Endometrial microvascular endothelial cells (primary cell): ENCODE results near the gene XPO6. TPM values are rescaled to one million over a fixed set of nuclear protein-coding genes. Genes with fewer than 3 reads are reported as not detected.
"Not testable (repeated sequence)": the region's sequence is repeated elsewhere in the genome, so short reads cannot be mapped to it uniquely, and the experiment has no call there.

ENCODE experiments used
- in situ Hi-C: cut with HindIII; loops from 2 replicates; pipeline ENCODE4 v1.10.0; 2017; ENCODE audit warnings: low sequenced_read_pairs, low pct_unique_long_range_greater_than_20kb; ENCODE audit errors: inconsistent ontology term
- total RNA-seq: library from RNA; depleted of rRNA; stranded (reverse); fragments of >200 nt; gene quantifications from one replicate; pipeline ENCODE4 v1.2.3, GENCODE V29; 2015; ENCODE audit errors: inconsistent ontology term

The XPO6 gene
- total RNA-seq, 1 donor from 2014 or later, result 179 TPM

- in situ Hi-C loops, result no loop called here
These were observed 79.9 kb downstream of the XPO6 start for GRCh38 chr16:28131743-28132393.

GRCh38 chr16:28131181-28131580, 80.6 kb downstream of the XPO6 start:
- in situ Hi-C loops, result no loop called here

GRCh38 chr16:28130099-28131088, 81.4 kb downstream of the XPO6 start:
- in situ Hi-C loops, result no loop called here

- in situ Hi-C loops, result no loop called here
These were observed 84.8 kb downstream of the XPO6 start for GRCh38 chr16:28126684-28127620.

GRCh38 chr16:28125592-28125991, 86.2 kb downstream of the XPO6 start:
- in situ Hi-C loops, result no loop called here

- in situ Hi-C loops, result no loop called here
These were observed 90.2 kb downstream of the XPO6 start for GRCh38 chr16:28121527-28121926.

GRCh38 chr16:28120754-28121153, 91.0 kb downstream of the XPO6 start:
- in situ Hi-C loops, result no loop called here

GRCh38 chr16:28118637-28119036, 93.1 kb downstream of the XPO6 start:
- in situ Hi-C loops, result no loop called here

- in situ Hi-C loops, result no loop called here
These were observed 94.6 kb downstream of the XPO6 start for GRCh38 chr16:28117168-28117565.

- in situ Hi-C loops, result not testable (repeated sequence)
These were observed 95.9 kb downstream of the XPO6 start for GRCh38 chr16:28115866-28116265.

GRCh38 chr16:28112908-28113307, 98.9 kb downstream of the XPO6 start:
- in situ Hi-C loops, result no loop called here

- in situ Hi-C loops, result no loop called here
These were observed 100.8 kb downstream of the XPO6 start for GRCh38 chr16:28110977-28111376.

GRCh38 chr16:28110479-28110878, 101.3 kb downstream of the XPO6 start:
- in situ Hi-C loops, result no loop called here

- in situ Hi-C loops, result no loop called here
These were observed 101.7 kb downstream of the XPO6 start for GRCh38 chr16:28110074-28110473.

GRCh38 chr16:28108590-28109247, 103.0 kb downstream of the XPO6 start:
- in situ Hi-C loops, result no loop called here

GRCh38 chr16:28107232-28107631, 104.5 kb downstream of the XPO6 start:
- in situ Hi-C loops, result no loop called here

GRCh38 chr16:28106467-28107215, 105.1 kb downstream of the XPO6 start:
- in situ Hi-C loops, result no loop called here

- in situ Hi-C loops, result no loop called here
These were observed 105.8 kb downstream of the XPO6 start for GRCh38 chr16:28105954-28106353.
